H1 (cell line): ENCODE results near the gene IFNA2. TPM values are rescaled to one million over a fixed set of nuclear protein-coding genes. Genes with fewer than 3 reads are reported as not detected.

Experiments used
- CHD1 ChIP-seq: IDR thresholded peaks from 2 replicates; pipeline ENCODE4 v1.6.1; 2012; ENCODE audit warnings: low read depth, low read length, improper control_type of control experiment
- HDAC2 ChIP-seq, 2 experiments: fragments of 300-600 bp in 1 of 2; sonication (generic) in 1 of 2; IDR thresholded peaks; 2 replicates each; pipeline ENCODE4 v1.6.1; 2011 to 2012; ENCODE audit warnings: low read depth in 2 of 2, low read length in 2 of 2, mild to moderate bottlenecking in 2 of 2, moderate library complexity in 2 of 2, borderline replicate concordance in 1 of 2, inconsistent platforms in 1 of 2
- RAD21 ChIP-seq, 2 experiments: IDR thresholded peaks in 1 of 2; conservative IDR thresholded peaks in 1 of 2; 2 replicates each; pipeline ENCODE4 v1.6.1; 2011; ENCODE audit warnings: low read depth in 2 of 2, low read length in 2 of 2, improper control_type of control experiment in 1 of 2, inconsistent platforms in 1 of 2, mild to moderate bottlenecking in 1 of 2, moderate library complexity in 1 of 2
- polyA plus RNA-seq, 7 experiments: library from polyadenylated mRNA; depleted of rRNA in 3 of 7; stranded (reverse) in 5 of 7; unstranded in 2 of 7; fragments of >200 nt in 5 of 7; fragments of 200-250 nt in 2 of 7; gene quantifications; 1 replicate in 5 of 7; 2 replicates in 1 of 7; 4 replicates in 1 of 7; pipeline versions ENCODE4 v1.2.1 to v1.2.3, GENCODE V29; 2011 to 2013; ENCODE audit warnings: missing spikeins in 2 of 7, mixed read lengths in 2 of 7
- total RNA-seq: library from RNA; stranded (reverse); fragmentation: NEBNext Ultra II Directional; extraction: Animal tissue kit (Norgen Biotek cat#: 25700); gene quantifications from 2 replicates; pipeline ENCODE4 v1.2.1, GENCODE V29; 2021
- TF ChIP-seq, protein P1 (sequence below): IDR thresholded peaks from 2 replicates; pipeline ENCODE4 v1.6.1; 2012; ENCODE audit warnings: inconsistent platforms
- TF ChIP-seq, protein P2 (sequence below): IDR thresholded peaks from 2 replicates; pipeline ENCODE4 v1.6.1; 2011; ENCODE audit warnings: low read depth, mild to moderate bottlenecking, low read length; ENCODE audit not compliant: insufficient read depth
- TF ChIP-seq, protein P3 (sequence below): IDR thresholded peaks from 2 replicates; pipeline ENCODE4 v1.6.1; 2012; ENCODE audit warnings: inconsistent platforms

Gene IFNA2
- total and polyA plus RNA-seq, 2 of the 8 experiments (the other 6 are each of a cell fraction or from before 2014, with no cell fraction given) = not detected

DNA sequence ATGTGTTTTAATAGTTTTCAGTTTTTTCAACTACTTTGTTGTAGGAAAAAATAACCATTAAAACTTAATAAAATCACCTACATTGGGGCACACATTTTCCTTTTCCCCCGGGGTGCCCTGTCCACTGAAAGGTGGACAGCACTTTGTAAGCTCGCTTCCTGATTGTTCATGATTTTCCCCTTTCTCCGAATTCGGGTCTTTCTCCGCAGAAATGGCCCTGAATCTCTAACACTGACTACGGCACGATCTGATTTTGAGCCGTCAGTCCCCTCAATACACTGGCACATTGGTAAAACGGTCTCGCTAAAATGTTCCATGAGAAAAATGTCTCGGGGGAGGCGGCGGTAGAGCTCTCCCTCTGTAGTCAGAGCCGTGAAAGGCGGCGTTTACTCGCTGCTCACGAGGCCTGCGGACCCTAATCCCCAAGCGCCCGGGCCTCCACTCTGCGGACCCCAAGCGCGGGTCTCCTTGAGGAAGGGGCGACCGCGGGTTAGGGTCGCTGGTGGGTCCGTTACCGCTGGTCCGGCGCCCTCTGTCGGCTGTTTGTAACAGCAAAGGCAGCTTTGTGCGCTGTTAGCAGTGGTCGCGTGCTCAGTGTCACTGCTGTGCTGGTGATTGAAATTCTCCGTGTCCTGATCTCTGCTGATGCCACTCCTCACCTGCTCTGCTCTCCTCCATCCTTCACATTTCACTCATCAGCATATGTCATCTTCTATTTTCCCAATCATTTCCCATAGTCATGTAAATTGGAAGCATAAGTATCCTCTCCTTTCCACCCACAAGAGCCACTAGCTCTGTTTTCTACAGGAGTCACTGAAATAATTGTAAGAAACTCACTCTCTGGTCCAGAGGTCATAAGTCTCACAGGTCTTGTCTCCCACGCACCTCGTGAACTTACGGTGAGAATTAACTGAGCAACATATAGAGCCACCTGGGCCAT lies 10.8 kb upstream of the IFNA2 start (continued):
- TF ChIP-seq HDAC2 (IDR thresholded peaks at IDR 0.05; ENCODE audit: borderline replicate concordance in 1 of 2, low read depth in 2 of 2, low read length in 2 of 2) = peak; percentile 80 to 87; a peak in 3 of 4 replicates
- TF ChIP-seq, protein P1, sequence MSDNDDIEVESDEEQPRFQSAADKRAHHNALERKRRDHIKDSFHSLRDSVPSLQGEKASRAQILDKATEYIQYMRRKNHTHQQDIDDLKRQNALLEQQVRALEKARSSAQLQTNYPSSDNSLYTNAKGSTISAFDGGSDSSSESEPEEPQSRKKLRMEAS = peak; percentile 38; the same call in 1 of the 2 replicates
- TF ChIP-seq, protein P2, sequence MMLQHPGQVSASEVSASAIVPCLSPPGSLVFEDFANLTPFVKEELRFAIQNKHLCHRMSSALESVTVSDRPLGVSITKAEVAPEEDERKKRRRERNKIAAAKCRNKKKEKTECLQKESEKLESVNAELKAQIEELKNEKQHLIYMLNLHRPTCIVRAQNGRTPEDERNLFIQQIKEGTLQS = no peak
- TF ChIP-seq, protein P3, sequence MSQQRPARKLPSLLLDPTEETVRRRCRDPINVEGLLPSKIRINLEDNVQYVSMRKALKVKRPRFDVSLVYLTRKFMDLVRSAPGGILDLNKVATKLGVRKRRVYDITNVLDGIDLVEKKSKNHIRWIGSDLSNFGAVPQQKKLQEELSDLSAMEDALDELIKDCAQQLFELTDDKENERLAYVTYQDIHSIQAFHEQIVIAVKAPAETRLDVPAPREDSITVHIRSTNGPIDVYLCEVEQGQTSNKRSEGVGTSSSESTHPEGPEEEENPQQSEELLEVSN = 0 out of 2 replicates have a peak, but pooled peaks have one; percentile 20
- peak; percentile 61 to 72 for TF ChIP-seq RAD21 (IDR thresholded peaks at IDR 0.05 in 1 of 2, conservative IDR thresholded peaks at IDR 0.05 in 1 of 2; ENCODE audit: low read depth in 2 of 2, low read length in 2 of 2)
- TF ChIP-seq CHD1 = no peak
